ENCODE data around the gene NCAM1.

The NCAM1 gene

GRCh38 chr11:113084297-113084696 is 123.1 kb downstream of the NCAM1 start:
- Histone ChIP-seq H3K36me3 (no peaks in the 10 kb centered on the region), H3K9me3 (ENCODE audit: severe bottlenecking) (no peaks in the 10 kb centered on the region), H3K4me3 (ENCODE audit: low read depth, low read length) (no peak overlapping the region), H3K27ac (no peak overlapping the region), H3K27me3 (ENCODE audit: insufficient read depth, low read depth, severe bottlenecking) (no peaks in the 10 kb centered on the region)
- no peak for TF ChIP-seq CTCF (IDR thresholded peaks at IDR 0.05; ENCODE audit: low read depth, low read length)
- no peak for DNase-seq

GRCh38 chr11:113085446-113085845 is 124.2 kb downstream of the NCAM1 start:
- TF ChIP-seq CTCF (IDR thresholded peaks at IDR 0.05; ENCODE audit: low read depth, low read length), result no peak
- no peak for DNase-seq
- H3K36me3 ChIP-seq, result no peaks in the 10 kb centered on the region
- H3K4me3 ChIP-seq (ENCODE audit: low read depth, low read length), result no peak overlapping the region
- no peaks in the 10 kb centered on the region for H3K27me3 ChIP-seq (ENCODE audit: insufficient read depth, low read depth, severe bottlenecking)
- H3K9me3 ChIP-seq (ENCODE audit: severe bottlenecking), result no peaks in the 10 kb centered on the region
- H3K27ac ChIP-seq, result no peak overlapping the region

GRCh38 chr11:113087706-113088105 is 126.5 kb downstream of the NCAM1 start:
- H3K27me3 ChIP-seq (ENCODE audit: insufficient read depth, low read depth, severe bottlenecking), result no peaks in the 10 kb centered on the region
- no peak overlapping the region for H3K27ac ChIP-seq
- no peak for DNase-seq
- no peak for TF ChIP-seq CTCF (IDR thresholded peaks at IDR 0.05; ENCODE audit: low read depth, low read length)
- no peaks in the 10 kb centered on the region for H3K36me3 ChIP-seq
- H3K4me3 ChIP-seq (ENCODE audit: low read depth, low read length), result no peak overlapping the region
- H3K9me3 ChIP-seq (ENCODE audit: severe bottlenecking), result no peaks in the 10 kb centered on the region

GRCh38 chr11:113090716-113091480 is 129.7 kb downstream of the NCAM1 start:
- Histone ChIP-seq H3K4me3 (ENCODE audit: low read depth, low read length) (no peak overlapping the region), H3K36me3 (no peaks in the 10 kb centered on the region), H3K27me3 (ENCODE audit: insufficient read depth, low read depth, severe bottlenecking) (no peaks in the 10 kb centered on the region), H3K9me3 (ENCODE audit: severe bottlenecking) (no peaks in the 10 kb centered on the region), H3K27ac (no peak overlapping the region)
- no peak for DNase-seq
- no peak for TF ChIP-seq CTCF (IDR thresholded peaks at IDR 0.05; ENCODE audit: low read depth, low read length)

- H3K27ac ChIP-seq, result no peak overlapping the region
- H3K9me3 ChIP-seq (ENCODE audit: severe bottlenecking), result no peaks in the 10 kb centered on the region
These were observed 130.2 kb downstream of the NCAM1 start for GRCh38 chr11:113091481-113091780.

More at GRCh38 chr11:113091481-113091780, 130.2 kb downstream of the NCAM1 start:
- Histone ChIP-seq H3K4me3 (ENCODE audit: low read depth, low read length) (no peak overlapping the region), H3K36me3 (no peaks in the 10 kb centered on the region), H3K27me3 (ENCODE audit: insufficient read depth, low read depth, severe bottlenecking) (no peaks in the 10 kb centered on the region)
- DNase-seq, result no peak
- no peak for TF ChIP-seq CTCF (IDR thresholded peaks at IDR 0.05; ENCODE audit: low read depth, low read length)

Data from WERI-Rb-1 (cell line).